Retina (tissue), 1 donor: ENCODE measurements around the gene ABTB1.

ENCODE experiments used
- DNase-seq: peaks from one replicate; pipeline ENCODE4 v3.0.0-alpha.2; 2016

ABTB1 gene

GRCh38 chr3:127722091-127722784 lies 49.5 kb downstream of the ABTB1 start:
- DNase-seq, result no peak

- peak; percentile 88 for DNase-seq
Measured at GRCh38 chr3:127723011-127723567, 50.3 kb downstream of the ABTB1 start.

GRCh38 chr3:127726894-127727293 lies 54.1 kb downstream of the ABTB1 start:
- DNase-seq, result no peak

- no peak for DNase-seq
Measured at GRCh38 chr3:127728417-127729015, 55.8 kb downstream of the ABTB1 start.

- no peak for DNase-seq
Measured at GRCh38 chr3:127729556-127730056, 56.9 kb downstream of the ABTB1 start.

- DNase-seq, result no peak
Measured at GRCh38 chr3:127730171-127730570, 57.4 kb downstream of the ABTB1 start.
